GM18519 (cell line): Measurements from ENCODE around the gene ARID3B.

Experiments used
- ATAC-seq: cut with Tn5 transposase; IDR thresholded peaks from one replicate; pipeline ENCODE4 v1.9.1; 2021; ENCODE audit warnings: mild to moderate bottlenecking, moderate library complexity; ENCODE audit not compliant: unreplicated experiment, low FRiP score

Gene ARID3B

DNA sequence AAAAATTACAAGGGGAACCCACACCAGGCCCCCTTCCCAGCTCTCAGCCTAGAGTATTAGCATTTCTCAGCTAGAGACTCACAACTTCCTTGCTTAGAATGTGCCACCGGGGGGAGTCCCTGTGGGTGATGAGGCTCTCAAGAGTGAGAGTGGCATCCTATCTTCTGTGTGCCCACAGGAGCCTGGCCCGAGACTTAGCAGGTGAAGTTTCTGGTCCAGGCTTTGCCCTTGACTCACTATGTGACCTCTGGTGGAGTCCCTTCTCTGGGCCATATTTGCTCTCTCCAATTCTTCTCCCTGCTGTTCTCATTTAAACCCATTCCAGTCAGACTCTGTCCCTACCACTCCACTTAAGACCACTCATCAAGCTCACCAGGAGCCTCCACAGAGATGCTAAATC lies 92.8 kb downstream of the ARID3B start:
- ATAC-seq = no peak

DNA sequence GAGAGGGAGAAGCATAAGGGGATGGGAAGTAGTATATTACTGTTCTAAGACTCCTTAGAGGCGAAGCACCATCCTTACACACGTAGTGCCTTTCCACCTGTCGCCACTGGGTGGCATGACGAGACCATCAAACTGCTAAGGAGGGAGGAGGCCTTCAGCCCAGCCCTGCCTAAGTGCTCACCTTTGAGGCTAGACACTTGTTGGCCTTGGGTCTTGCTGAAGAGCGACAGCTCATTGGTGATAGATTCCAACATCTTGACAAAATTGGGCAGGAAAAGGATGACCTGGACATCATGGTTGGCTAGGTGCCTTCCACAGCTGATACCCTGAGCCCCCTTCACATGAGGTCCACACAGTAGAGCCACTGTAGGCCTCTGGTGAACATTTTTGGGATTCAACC lies 94.2 kb downstream of the ARID3B start:
- no peak for ATAC-seq

DNA sequence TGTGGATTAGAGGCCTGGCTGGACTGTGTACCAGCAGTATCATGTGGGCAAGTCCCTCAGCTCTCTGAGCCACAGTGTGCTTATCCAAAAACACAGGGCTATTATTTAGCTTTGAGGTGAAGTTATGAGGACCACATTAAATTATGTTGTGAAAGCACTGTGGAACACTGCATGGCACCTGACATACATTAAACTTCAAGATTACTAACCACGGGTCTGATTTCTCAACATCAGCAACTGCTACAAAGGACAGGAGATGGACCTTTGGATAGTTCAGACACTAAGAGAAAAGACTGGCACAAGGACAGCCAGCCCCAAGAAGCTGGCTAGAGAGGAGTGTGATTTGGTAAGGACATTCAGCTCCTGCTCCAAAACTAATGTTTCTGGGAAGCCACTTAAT lies 96.0 kb downstream of the ARID3B start:
- ATAC-seq = no peak

DNA sequence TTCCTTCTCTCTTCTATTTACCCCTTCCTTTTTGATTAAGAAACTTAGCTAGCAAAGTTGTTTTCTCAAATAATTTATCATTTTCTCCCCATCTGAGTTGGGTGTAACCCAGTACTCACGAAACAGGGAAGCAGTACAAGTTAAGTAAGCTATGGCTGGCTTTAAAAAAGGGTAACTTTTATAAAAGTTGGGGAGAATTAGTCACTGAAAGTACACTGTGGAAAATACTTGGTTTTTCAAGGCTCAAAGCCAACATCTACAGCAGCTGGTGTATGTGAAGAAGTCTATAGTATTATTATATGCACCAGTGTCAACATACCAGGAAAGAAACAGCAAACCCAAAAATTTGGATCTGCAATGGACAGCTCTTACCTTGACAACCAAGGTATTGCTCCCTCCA lies 100.1 kb downstream of the ARID3B start:
- no peak for ATAC-seq

DNA sequence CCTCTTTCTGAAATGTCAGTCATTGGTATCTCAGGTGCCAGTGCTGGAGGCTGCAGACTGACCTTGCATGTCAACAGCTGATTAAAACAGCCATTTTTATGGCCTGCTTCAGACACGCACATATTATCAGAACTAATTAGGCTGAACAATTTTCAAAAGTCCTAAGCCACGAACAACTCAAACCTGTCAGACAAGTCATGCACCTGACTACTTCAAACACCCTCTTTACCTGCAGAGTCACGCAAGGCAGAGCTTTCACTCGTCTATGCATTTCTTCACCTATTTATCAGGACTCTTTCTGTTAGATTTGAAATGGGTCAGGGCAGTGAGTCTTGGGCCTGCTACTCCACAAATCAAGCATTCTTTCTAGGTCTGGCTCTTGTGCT lies 101.3 kb downstream of the ARID3B start:
- ATAC-seq = no peak

DNA sequence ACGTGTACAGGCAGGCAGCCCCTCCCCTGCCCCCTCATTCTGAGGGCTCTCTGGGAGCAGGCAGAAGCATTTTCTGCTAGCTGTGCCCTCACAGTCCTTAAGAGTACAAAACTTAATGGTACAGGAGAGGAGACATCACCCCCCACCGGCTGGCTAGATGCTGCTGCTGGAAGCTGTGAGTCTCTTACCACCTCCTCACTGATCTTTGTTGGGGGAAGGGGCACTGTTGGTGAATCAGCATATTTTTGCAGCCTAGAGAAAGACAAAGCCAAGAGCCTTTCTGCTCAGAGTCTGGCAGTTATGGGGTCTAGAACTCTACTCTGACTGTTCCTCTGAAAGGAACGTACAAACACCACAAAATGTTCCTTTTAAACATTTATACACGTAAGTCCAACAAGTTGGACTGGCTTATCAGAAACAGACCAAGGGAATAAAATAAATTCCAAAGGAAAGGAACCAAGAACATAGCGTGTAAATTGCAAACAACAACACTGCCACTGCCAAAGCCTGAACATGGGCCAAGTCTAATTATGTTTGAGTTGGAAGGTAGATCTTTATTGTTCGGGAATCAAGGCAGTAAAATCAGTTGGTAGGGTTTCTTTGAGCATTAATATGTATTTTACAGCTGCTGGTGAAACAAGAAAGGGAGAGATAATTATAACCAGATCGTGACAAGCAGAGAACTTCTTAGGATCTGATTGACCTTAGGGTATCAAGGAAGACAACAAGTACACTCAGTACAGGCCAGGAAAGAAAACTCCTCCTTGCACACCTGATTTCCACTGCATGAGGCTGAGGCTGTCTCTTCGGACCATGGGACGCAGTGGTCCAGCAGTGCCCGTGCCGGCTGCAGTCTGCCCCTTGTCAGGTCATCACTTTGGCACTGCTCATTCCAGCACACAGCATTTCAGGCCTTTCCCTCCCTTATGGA lies 102.0 kb downstream of the ARID3B start:
- ATAC-seq = no peak

DNA sequence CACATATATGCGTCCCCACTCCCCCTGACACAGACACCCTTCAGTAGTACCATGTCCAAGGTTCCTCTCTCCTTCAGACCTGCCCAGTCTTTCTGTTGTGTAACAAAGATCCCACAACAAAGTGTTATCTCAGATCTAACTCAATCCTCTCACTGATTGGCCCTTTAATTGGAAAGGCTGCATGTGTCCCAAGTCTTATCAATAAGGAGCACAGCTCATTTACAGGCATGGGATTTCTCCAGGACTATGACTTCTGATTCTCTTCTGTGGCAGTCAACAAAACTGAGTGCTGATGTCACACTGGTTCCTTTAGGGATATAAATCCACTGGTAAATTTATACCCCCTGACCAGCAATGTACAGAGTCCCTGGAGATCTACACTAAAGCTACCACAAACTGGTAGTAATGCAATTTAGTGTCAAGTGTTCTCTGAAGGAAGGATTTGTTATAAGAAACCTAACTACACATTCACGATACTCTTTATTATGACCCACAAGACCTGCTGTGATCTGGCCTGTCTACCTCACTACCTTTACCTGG lies 102.7 kb downstream of the ARID3B start:
- ATAC-seq = no peak

DNA sequence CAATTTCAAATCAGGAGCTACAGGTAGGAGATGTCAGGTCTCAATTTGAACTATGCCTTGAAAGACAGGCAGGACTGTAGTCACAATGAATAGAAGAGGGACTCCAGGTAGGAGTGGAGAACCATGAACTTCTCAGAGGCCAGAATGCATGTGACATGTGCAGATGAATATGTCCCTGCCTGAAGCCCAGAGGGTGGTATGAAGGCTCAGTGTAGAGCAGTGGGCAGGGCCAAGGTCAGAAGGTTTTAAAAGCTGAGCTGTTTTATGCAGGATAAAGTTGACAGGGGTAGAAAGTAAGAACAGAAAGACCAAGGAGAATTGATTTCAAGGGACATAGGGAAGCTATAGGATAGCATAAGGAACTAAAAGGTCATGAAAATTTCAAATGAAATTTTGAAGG lies 105.5 kb downstream of the ARID3B start:
- no peak for ATAC-seq
